GM12864 (cell line): ENCODE results near the gene OLR1.
"Not testable (repeated sequence)": the region's sequence is repeated elsewhere in the genome, so short reads cannot be mapped to it uniquely, and the experiment has no call there.

Experiments used
- DNase-seq: peaks from one replicate; pipeline ENCODE4 v3.0.0-alpha.2; 2011; ENCODE audit warnings: low read depth
- H3K4me3 ChIP-seq: 2 replicates; pipeline ENCODE4 v1.5.1; 2011; ENCODE audit warnings: mild to moderate bottlenecking, low read depth, low read length, control low read depth
- TF ChIP-seq, protein P1 (sequence below): IDR thresholded peaks from 2 replicates; pipeline ENCODE4 v1.5.1; 2011; ENCODE audit warnings: low read depth, mild to moderate bottlenecking, moderate library complexity, low read length, control low read depth, inconsistent platforms; ENCODE audit errors: missing control alignments

The OLR1 gene

DNA sequence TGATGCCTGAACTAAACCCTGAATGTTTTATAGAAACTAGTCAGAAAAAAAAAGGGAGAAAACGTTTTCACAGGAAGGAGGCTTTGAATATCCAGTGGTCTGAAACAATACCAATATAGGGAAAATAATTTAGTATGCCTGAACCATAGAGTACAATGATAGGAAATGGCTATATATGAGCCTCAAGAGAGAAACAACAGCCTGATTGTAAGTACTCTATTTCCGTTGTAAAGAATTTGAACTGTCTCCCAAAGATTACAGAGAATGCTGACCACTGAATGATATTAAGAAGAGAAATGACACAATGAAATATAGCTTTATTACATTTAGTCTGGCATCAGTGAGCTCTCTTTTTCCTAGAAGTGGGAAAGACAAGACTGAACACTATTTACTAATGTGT is 35.2 kb upstream of the OLR1 start:
- DNase-seq, result no peak
- H3K4me3 ChIP-seq, result no peak overlapping the region
- TF ChIP-seq, protein P1, sequence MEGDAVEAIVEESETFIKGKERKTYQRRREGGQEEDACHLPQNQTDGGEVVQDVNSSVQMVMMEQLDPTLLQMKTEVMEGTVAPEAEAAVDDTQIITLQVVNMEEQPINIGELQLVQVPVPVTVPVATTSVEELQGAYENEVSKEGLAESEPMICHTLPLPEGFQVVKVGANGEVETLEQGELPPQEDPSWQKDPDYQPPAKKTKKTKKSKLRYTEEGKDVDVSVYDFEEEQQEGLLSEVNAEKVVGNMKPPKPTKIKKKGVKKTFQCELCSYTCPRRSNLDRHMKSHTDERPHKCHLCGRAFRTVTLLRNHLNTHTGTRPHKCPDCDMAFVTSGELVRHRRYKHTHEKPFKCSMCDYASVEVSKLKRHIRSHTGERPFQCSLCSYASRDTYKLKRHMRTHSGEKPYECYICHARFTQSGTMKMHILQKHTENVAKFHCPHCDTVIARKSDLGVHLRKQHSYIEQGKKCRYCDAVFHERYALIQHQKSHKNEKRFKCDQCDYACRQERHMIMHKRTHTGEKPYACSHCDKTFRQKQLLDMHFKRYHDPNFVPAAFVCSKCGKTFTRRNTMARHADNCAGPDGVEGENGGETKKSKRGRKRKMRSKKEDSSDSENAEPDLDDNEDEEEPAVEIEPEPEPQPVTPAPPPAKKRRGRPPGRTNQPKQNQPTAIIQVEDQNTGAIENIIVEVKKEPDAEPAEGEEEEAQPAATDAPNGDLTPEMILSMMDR, result no peak

DNA sequence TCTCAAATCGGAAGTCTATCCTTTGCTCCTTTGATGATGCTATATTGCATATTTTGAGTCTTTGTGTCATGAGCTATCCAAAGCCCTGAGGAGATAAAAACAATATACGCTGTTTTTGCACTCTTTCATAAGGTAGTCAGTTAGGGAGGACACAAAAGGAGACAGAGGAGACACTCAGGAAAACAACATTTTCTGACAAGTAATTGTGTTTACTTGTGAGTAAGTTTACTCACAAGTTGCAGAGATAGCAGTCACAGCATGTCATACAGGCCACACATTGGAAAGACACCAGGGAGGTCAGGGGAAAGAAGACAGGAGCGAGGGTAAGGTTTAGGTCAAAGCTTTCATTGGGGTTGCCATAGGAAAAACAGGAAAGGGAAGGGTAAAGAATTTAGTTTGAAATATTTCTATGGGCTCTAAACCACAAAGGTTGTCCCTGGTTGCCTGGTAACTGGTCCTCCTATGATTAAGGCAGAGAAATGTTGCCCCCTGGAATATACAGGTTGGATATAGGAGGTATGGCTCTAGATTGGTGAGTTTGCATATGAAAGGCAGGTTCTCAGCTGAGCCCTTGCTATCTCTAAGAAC is 33.4 kb upstream of the OLR1 start:
- TF ChIP-seq, protein P1, result no peak

DNA sequence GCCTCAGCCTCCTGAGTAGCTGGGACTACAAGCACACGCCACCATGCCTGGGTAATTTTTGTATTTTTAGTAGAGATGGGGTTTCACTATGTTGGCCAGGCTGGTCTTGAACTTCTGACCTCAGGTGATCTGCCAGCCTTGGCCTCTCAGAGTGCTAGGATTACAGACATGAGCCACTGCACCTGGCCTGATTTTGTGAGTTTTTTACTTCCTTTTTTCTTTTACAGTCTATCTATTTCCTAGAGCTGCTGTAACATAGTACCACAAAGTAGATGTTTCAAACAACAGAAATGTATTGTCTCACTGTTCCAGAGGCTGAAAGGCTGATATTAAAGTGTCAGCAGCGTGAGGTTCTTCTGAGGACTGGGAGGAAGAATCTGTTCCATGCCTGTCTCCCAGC is 32.6 kb upstream of the OLR1 start:
- H3K4me3 ChIP-seq, DNase-seq: not testable (repeated sequence)

More for the DNA sequence above, 33.4 kb upstream of the OLR1 start:
- H3K4me3 ChIP-seq, result no peak overlapping the region
- DNase-seq, result no peak

DNA sequence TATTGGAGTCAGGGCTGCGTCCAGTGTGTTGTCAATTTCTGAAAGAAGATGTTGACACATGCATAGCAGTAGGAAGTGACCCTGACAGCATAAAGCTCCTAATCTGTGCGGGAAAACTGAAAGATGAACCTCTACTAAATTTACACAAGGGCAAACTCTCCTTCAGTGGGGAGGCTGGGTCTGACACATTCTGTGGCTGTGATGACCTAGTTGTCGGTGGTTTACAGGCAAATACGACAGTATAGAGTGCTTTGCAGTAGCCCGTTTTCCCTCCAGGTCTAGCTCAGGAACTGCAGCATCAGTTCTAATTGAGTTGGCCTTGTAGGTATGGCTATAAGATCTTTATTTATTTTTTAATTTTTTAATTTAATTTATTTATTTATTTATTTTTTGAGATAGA is 25.9 kb upstream of the OLR1 start:
- H3K4me3 ChIP-seq, result no peak overlapping the region
- TF ChIP-seq, protein P1, result no peak
- DNase-seq, result no peak

DNA sequence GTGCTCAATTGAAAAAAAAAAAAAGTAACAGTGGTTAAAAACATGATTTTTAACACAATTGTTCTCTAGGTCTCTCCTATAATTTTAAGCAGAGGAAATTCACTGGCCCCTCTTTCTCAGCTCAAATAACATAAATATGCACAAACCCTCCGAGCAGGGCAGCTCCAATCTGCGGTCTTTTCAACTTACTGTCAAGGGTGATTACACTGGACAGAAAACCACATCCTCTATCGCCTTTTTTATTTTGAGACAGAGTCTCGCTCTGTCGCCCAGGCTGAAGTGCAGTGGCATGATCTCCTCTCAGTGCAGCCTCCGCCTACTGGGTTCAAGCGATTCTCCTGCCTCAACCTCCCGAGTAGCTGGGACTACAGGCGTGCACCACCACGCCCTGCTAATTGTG is 24.3 kb upstream of the OLR1 start:
- peak; percentile 25 for DNase-seq
- TF ChIP-seq, protein P1, result no peak
- no peak overlapping the region for H3K4me3 ChIP-seq

DNA sequence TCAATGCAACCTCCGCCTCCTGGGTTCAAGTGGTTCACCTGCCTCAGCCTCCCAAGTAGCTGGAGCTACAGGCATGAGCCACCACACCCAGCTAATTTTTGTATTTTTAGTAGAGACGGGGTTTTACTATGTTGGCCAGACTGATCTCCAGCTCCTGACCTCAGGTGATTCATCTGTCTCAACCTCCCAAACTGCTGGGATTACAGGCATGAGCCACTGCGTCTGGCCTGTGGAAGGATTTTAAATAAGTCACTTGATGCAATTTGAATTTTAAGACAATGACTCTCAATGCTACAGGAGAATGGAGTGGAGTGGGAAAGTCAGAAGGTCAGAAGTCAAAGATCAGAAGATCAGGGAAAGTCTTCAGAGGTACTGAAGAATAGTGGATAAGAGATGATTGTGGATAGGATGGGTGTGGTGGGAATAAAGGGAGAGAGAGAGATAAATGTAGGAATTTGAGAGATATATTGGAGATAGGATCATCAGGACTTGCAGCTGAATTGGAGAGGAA is 22.3 kb upstream of the OLR1 start:
- TF ChIP-seq, protein P1, result no peak
- DNase-seq, result no peak
- no peak overlapping the region for H3K4me3 ChIP-seq

DNA sequence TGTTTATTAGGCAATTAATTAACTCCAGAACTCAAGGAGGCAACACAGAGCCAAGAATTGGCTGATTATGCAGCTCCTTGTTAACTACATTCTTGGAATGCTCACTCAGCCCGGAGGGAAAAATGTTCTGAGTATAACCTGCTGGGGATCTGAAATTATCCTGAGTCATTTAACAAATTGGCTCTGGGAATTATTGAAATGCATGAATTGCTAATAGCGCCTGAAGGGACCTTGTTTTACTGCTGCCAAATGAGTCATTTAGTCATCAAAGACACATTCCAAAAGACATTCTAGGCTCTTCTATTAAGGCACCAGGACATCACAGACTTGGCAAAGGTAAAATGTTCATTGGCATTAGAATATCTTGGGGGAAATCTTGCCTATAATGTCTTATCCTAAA is 19.9 kb upstream of the OLR1 start:
- no peak overlapping the region for H3K4me3 ChIP-seq
- TF ChIP-seq, protein P1, result no peak
- DNase-seq, result no peak
